H9 (cell line): ENCODE measurements around the gene PROSER3. TPM values are rescaled to one million over a fixed set of nuclear protein-coding genes. Genes with fewer than 3 reads are reported as not detected.

Source experiments
- DNase-seq: peaks from one replicate; pipeline ENCODE4 v3.0.0-alpha.2; 2017
- H2AFZ ChIP-seq: one replicate; pipeline ENCODE4 v1.6.1; 2013; ENCODE audit warnings: mild to moderate bottlenecking, low read length, control low read depth, moderate library complexity
- H2AK5ac ChIP-seq: 2 replicates; pipeline ENCODE4 v1.6.1; 2013; ENCODE audit warnings: low read length, control low read depth, mixed read lengths; ENCODE audit not compliant: insufficient read length
- H2BK120ac ChIP-seq: one replicate; pipeline ENCODE4 v1.6.1; 2013; ENCODE audit warnings: low read depth, mild to moderate bottlenecking, low read length, control low read depth, inconsistent platforms; ENCODE audit not compliant: poor library complexity, severe bottlenecking
- H2BK12ac ChIP-seq: 2 replicates; pipeline ENCODE4 v1.6.1; 2013; ENCODE audit warnings: low read length, control low read depth, mixed read lengths, low read depth; ENCODE audit not compliant: insufficient read length
- H2BK15ac ChIP-seq: 2 replicates; pipeline ENCODE4 v1.6.1; 2013; ENCODE audit warnings: low read depth, low read length, control low read depth
- H2BK20ac ChIP-seq: one replicate; pipeline ENCODE4 v1.6.1; 2013; ENCODE audit warnings: low read depth, mild to moderate bottlenecking, low read length, control low read depth, inconsistent platforms; ENCODE audit not compliant: poor library complexity, severe bottlenecking
- H2BK5ac ChIP-seq: 2 replicates; pipeline ENCODE4 v1.6.1; 2013; ENCODE audit warnings: low read length, control low read depth, mixed read lengths; ENCODE audit not compliant: insufficient read length
- H3K14ac ChIP-seq: 2 replicates; pipeline ENCODE4 v1.6.1; 2013; ENCODE audit warnings: low read length, control low read depth; ENCODE audit not compliant: insufficient read depth
- H3K18ac ChIP-seq: 2 replicates; pipeline ENCODE4 v1.6.1; 2013; ENCODE audit warnings: low read depth, mild to moderate bottlenecking, mixed read lengths, low read length, control low read depth; ENCODE audit not compliant: insufficient read length
- H3K23ac ChIP-seq: 2 replicates; pipeline ENCODE4 v1.6.1; 2013; ENCODE audit warnings: low read length, control low read depth, mixed read lengths, low read depth; ENCODE audit not compliant: insufficient read length
- H3K23me2 ChIP-seq: 2 replicates; pipeline ENCODE4 v1.6.1; 2013; ENCODE audit warnings: low read depth, mild to moderate bottlenecking, mixed read lengths, low read length, control low read depth; ENCODE audit not compliant: insufficient read length, poor library complexity, severe bottlenecking
- H3K27ac ChIP-seq: 2 replicates; pipeline ENCODE4 v1.5.1; 2013; ENCODE audit warnings: low read length, control low read depth, mixed read lengths, low read depth; ENCODE audit not compliant: insufficient read length
- H3K27me3 ChIP-seq: 2 replicates; pipeline ENCODE4 v1.6.1; 2013; ENCODE audit warnings: low read length, control low read depth, inconsistent platforms; ENCODE audit not compliant: insufficient read depth
- H3K4ac ChIP-seq: 2 replicates; pipeline ENCODE4 v1.6.1; 2013; ENCODE audit warnings: low read depth, mild to moderate bottlenecking, control low read depth, inconsistent platforms, low read length, moderate library complexity
- H3K4me1 ChIP-seq: 2 replicates; pipeline ENCODE4 v1.6.1; 2013; ENCODE audit warnings: low read length, control low read depth, inconsistent platforms; ENCODE audit not compliant: insufficient read depth
- H3K4me2 ChIP-seq: 2 replicates; pipeline ENCODE4 v1.6.1; 2013; ENCODE audit warnings: low read length, control low read depth, mixed read lengths; ENCODE audit not compliant: insufficient read length, insufficient read depth
- H3K56ac ChIP-seq: 2 replicates; pipeline ENCODE4 v1.6.1; 2013; ENCODE audit warnings: low read depth, mild to moderate bottlenecking, mixed read lengths, low read length, control low read depth; ENCODE audit not compliant: insufficient read length
- H3K79me1 ChIP-seq: 2 replicates; pipeline ENCODE4 v1.6.1; 2013; ENCODE audit warnings: low read depth, mild to moderate bottlenecking, moderate library complexity, low read length, control low read depth, inconsistent platforms; ENCODE audit not compliant: insufficient read depth, poor library complexity, severe bottlenecking
- H3K79me2 ChIP-seq: 2 replicates; pipeline ENCODE4 v1.6.1; 2013; ENCODE audit warnings: low read length, control low read depth, inconsistent platforms; ENCODE audit not compliant: insufficient read depth
- H3K9ac ChIP-seq: 2 replicates; pipeline ENCODE4 v1.6.1; 2013; ENCODE audit warnings: low read length, control low read depth, mixed read lengths; ENCODE audit not compliant: insufficient read length; ENCODE audit errors: extremely low read depth
- H3K9me3 ChIP-seq: one replicate; pipeline ENCODE4 v1.6.1; 2013; ENCODE audit warnings: low read depth, low read length, inconsistent platforms; ENCODE audit not compliant: control insufficient read depth
- H3T11ph ChIP-seq: one replicate; pipeline ENCODE4 v1.6.1; 2013; ENCODE audit warnings: mild to moderate bottlenecking, low read length, control low read depth, inconsistent platforms
- H4K20me1 ChIP-seq: one replicate; pipeline ENCODE4 v1.6.1; 2013; ENCODE audit not compliant: control insufficient read depth, insufficient read length, insufficient read depth
- H4K5ac ChIP-seq: 2 replicates; pipeline ENCODE4 v1.6.1; 2013; ENCODE audit warnings: low read depth, mild to moderate bottlenecking, mixed read lengths, low read length, control low read depth; ENCODE audit not compliant: insufficient read length
- H4K8ac ChIP-seq: replicated peaks from 2 replicates; pipeline ENCODE4 v1.6.1; 2013; ENCODE audit warnings: low read length, control low read depth, mixed read lengths, low read depth; ENCODE audit not compliant: insufficient read length
- H4K91ac ChIP-seq: 2 replicates; pipeline ENCODE4 v1.6.1; 2013; ENCODE audit warnings: low read depth, mild to moderate bottlenecking, moderate library complexity, mixed read lengths, low read length, control low read depth; ENCODE audit not compliant: insufficient read length
- H3K27ac Mint-ChIP-seq, 3 experiments: 2 replicates in 2 of 3; 3 replicates in 1 of 3; pipeline ENCODE4 v1.8.0; 2020 to 2021; ENCODE audit warnings: mixed read lengths in 3 of 3, mild to moderate bottlenecking in 1 of 3, moderate library complexity in 1 of 3
- H3K27me3 Mint-ChIP-seq: 2 replicates; pipeline ENCODE4 v1.8.0; 2021; ENCODE audit warnings: low read depth, mild to moderate bottlenecking, moderate library complexity, mixed read lengths
- H3K36me3 Mint-ChIP-seq, 3 experiments: 2 replicates in 2 of 3; 3 replicates in 1 of 3; pipeline ENCODE4 v1.8.0; 2020 to 2021; ENCODE audit warnings: low read depth in 3 of 3, mixed read lengths in 3 of 3; ENCODE audit not compliant: insufficient read depth in 1 of 3
- H3K4me1 Mint-ChIP-seq, 2 experiments: 2 replicates each; pipeline ENCODE4 v1.8.0; 2020; ENCODE audit warnings: mixed read lengths in 2 of 2
- H3K4me3 Mint-ChIP-seq, 2 experiments: 2 replicates in 1 of 2; 3 replicates in 1 of 2; pipeline ENCODE4 v1.8.0; 2020 to 2021; ENCODE audit warnings: mild to moderate bottlenecking in 2 of 2, mixed read lengths in 2 of 2, moderate library complexity in 1 of 2
- H3K9me3 Mint-ChIP-seq, 2 experiments: 2 replicates in 1 of 2; 3 replicates in 1 of 2; pipeline ENCODE4 v1.8.0; 2020; ENCODE audit warnings: mild to moderate bottlenecking in 2 of 2, mixed read lengths in 2 of 2, moderate library complexity in 1 of 2
- CTCF ChIP-seq: fragments of 200-600 bp; sonication (generic); conservative IDR thresholded peaks from 3 replicates; pipeline ENCODE4 v1.8.0; 2021; ENCODE audit warnings: antibody characterized with exemption, mild to moderate bottlenecking
- WGBS: extraction: QIAGEN DNeasy Blood & Tissue Kit; methylation state at CpG from one replicate; pipeline ENCODE4 v1.1.7; 2013; ENCODE audit warnings: missing lambda C conversion rate, low lambda C conversion rate, mixed read lengths; ENCODE audit not compliant: insufficient read length; ENCODE audit errors: extremely low coverage; 5-methylcytosine and 5-hydroxymethylcytosine counted together
- total RNA-seq: library from RNA; stranded (reverse); gene quantifications from 2 replicates; pipeline ENCODE4 v1.2.1, GENCODE V29; 2021

Gene PROSER3
- total RNA-seq, 1 experiment from 2014 or later: 29.1 TPM

- H3K27ac Mint-ChIP-seq: no peak overlapping the region
- Histone ChIP-seq H3T11ph (no peak overlapping the region), H3K27ac (no peak overlapping the region), H3K23ac (no peak overlapping the region), H2BK5ac (no peak overlapping the region), H3K14ac (no peak overlapping the region), H3K79me1 (no peaks in the 10 kb centered on the region), H4K20me1 (no peaks in the 10 kb centered on the region), H4K91ac (no peak overlapping the region), H3K4ac (no peak overlapping the region), H2BK12ac (no peak overlapping the region), H3K23me2 (peaks cover 5% of the 10 kb centered on the region), H3K56ac (no peak overlapping the region), H2BK120ac (no peak overlapping the region), H2BK15ac (no peak overlapping the region), H3K27me3 (no peaks in the 10 kb centered on the region), H4K8ac (no peak overlapping the region), H4K5ac (no peak overlapping the region), H3K18ac (no peak overlapping the region), H3K79me2 (no peaks in the 10 kb centered on the region), H2AFZ (no peak overlapping the region), H2BK20ac (no peak overlapping the region), H2AK5ac (no peak overlapping the region), H3K4me2 (no peak overlapping the region), H3K9me3 (no peaks in the 10 kb centered on the region), H3K4me1 (peaks cover 5% of the 10 kb centered on the region; the same call in 1 of the 2 replicates), H3K9ac (no peak overlapping the region)
- DNase-seq: no peak
- no peak for TF ChIP-seq CTCF
- no peak overlapping the region for H3K4me3 Mint-ChIP-seq
- peaks cover 4 to 15% (median 9%) of the 10 kb centered on the region in 3 experiments for H3K36me3 Mint-ChIP-seq
- H3K9me3 Mint-ChIP-seq: no peaks in the 10 kb centered on the region
- no CpG with 5 or more reads among the region's 9 CpGs for WGBS
- H3K27me3 Mint-ChIP-seq: peaks cover 44% of the 10 kb centered on the region
- peaks cover 26 to 31% of the 10 kb centered on the region in 2 experiments for H3K4me1 Mint-ChIP-seq
Measured at GRCh38 chr19:35773020-35773806, 15.2 kb downstream of the PROSER3 start.
